ENCODE data around the gene CFAP92.
A peak's percentile ranks its signal among the peaks of the same experiment; 100 is the strongest.

CFAP92 gene

GRCh38 chr3:129027544-129027880 is 33.6 kb upstream of the CFAP92 start:
- H3K4me3 ChIP-seq, result peak overlapping the region; percentile 19 to 46 (median 32)
- H3K27ac ChIP-seq, result peak overlapping the region in 14 of 21 experiments; percentile 6 to 70 (median 38)

GRCh38 chr3:129026728-129027543 is 33.1 kb upstream of the CFAP92 start:
- Histone ChIP-seq H3K4me3 (peak overlapping the region; percentile 19 to 46 (median 32)), H3K27ac (peak overlapping the region in 17 of 21 experiments; percentile 6 to 70 (median 41))

- H3K27ac ChIP-seq, result peak overlapping the region in 9 of 21 experiments; percentile 22 to 64 (median 45)
These were observed 32.0 kb upstream of the CFAP92 start for GRCh38 chr3:129025691-129026435.

GRCh38 chr3:129025108-129025507 is 31.2 kb upstream of the CFAP92 start:
- H3K4me3 ChIP-seq, result no peak overlapping the region
- peak overlapping the region in 9 of 21 experiments; percentile 1 to 43 (median 21) for H3K27ac ChIP-seq

More at GRCh38 chr3:129025691-129026435, 32.0 kb upstream of the CFAP92 start:
- H3K4me3 ChIP-seq, result peak overlapping the region in 1 of 7 experiments; percentile 19

- H3K4me3 ChIP-seq, result no peak overlapping the region
- H3K27ac ChIP-seq, result peak overlapping the region in 2 of 21 experiments; percentile 40 to 44
These were observed 30.0 kb upstream of the CFAP92 start for GRCh38 chr3:129023909-129024308.

- no peak overlapping the region for H3K4me3 ChIP-seq
- peak overlapping the region in 9 of 21 experiments; percentile 26 to 58 (median 40) for H3K27ac ChIP-seq
These were observed 29.1 kb upstream of the CFAP92 start for GRCh38 chr3:129023008-129023358.

- H3K4me3 ChIP-seq, result no peak overlapping the region
- peak overlapping the region in 11 of 21 experiments; percentile 8 to 58 (median 40) for H3K27ac ChIP-seq
These were observed 28.5 kb upstream of the CFAP92 start for GRCh38 chr3:129022114-129023007.

GRCh38 chr3:129021140-129021551 is 27.3 kb upstream of the CFAP92 start:
- Histone ChIP-seq H3K4me3 (no peak overlapping the region), H3K27ac (peak overlapping the region in 2 of 21 experiments; percentile 4 to 58)

GRCh38 chr3:129020691-129021090 is 26.8 kb upstream of the CFAP92 start:
- H3K4me3 ChIP-seq, result no peak overlapping the region
- peak overlapping the region in 4 of 21 experiments; percentile 4 to 58 (median 46) for H3K27ac ChIP-seq

GRCh38 chr3:129019266-129019665 is 25.4 kb upstream of the CFAP92 start:
- Histone ChIP-seq H3K27ac (no peak overlapping the region), H3K4me3 (no peak overlapping the region)

GRCh38 chr3:129018751-129019150 is 24.9 kb upstream of the CFAP92 start:
- Histone ChIP-seq H3K27ac (peak overlapping the region in 1 of 21 experiments; percentile 39), H3K4me3 (no peak overlapping the region)

GRCh38 chr3:129018271-129018670 is 24.4 kb upstream of the CFAP92 start:
- Histone ChIP-seq H3K27ac (peak overlapping the region in 1 of 21 experiments; percentile 53), H3K4me3 (no peak overlapping the region)

GRCh38 chr3:129017484-129017899 is 23.6 kb upstream of the CFAP92 start:
- Histone ChIP-seq H3K27ac (peak overlapping the region in 14 of 21 experiments; percentile 10 to 86 (median 55)), H3K4me3 (no peak overlapping the region)

GRCh38 chr3:129016720-129017483 is 23.0 kb upstream of the CFAP92 start:
- H3K27ac ChIP-seq, result peak overlapping the region in 19 of 21 experiments; percentile 18 to 86 (median 57)
- no peak overlapping the region for H3K4me3 ChIP-seq

GRCh38 chr3:129016356-129016719 is 22.5 kb upstream of the CFAP92 start:
- Histone ChIP-seq H3K4me3 (no peak overlapping the region), H3K27ac (peak overlapping the region in 20 of 21 experiments; percentile 33 to 86 (median 57))

GRCh38 chr3:129015388-129016105 is 21.7 kb upstream of the CFAP92 start:
- H3K4me3 ChIP-seq, result no peak overlapping the region
- peak overlapping the region in 18 of 21 experiments; percentile 17 to 86 (median 64) for H3K27ac ChIP-seq

- H3K4me3 ChIP-seq, result no peak overlapping the region
- peak overlapping the region in 16 of 21 experiments; percentile 2 to 86 (median 60) for H3K27ac ChIP-seq
These were observed 21.0 kb upstream of the CFAP92 start for GRCh38 chr3:129014793-129015345.

- Histone ChIP-seq H3K4me3 (no peak overlapping the region), H3K27ac (peak overlapping the region in 11 of 21 experiments; percentile 6 to 86 (median 29))
These were observed 20.3 kb upstream of the CFAP92 start for GRCh38 chr3:129014148-129014547.

Measured in skin epidermis (tissue), 12 donors.